ENCODE data around the gene SMAGP. TPM values are rescaled to one million over a fixed set of nuclear protein-coding genes. Genes with fewer than 3 reads are reported as not detected.

SMAGP gene
- total RNA-seq, 2 donors from 2014 or later = 2.3 to 3.8 TPM

DNA sequence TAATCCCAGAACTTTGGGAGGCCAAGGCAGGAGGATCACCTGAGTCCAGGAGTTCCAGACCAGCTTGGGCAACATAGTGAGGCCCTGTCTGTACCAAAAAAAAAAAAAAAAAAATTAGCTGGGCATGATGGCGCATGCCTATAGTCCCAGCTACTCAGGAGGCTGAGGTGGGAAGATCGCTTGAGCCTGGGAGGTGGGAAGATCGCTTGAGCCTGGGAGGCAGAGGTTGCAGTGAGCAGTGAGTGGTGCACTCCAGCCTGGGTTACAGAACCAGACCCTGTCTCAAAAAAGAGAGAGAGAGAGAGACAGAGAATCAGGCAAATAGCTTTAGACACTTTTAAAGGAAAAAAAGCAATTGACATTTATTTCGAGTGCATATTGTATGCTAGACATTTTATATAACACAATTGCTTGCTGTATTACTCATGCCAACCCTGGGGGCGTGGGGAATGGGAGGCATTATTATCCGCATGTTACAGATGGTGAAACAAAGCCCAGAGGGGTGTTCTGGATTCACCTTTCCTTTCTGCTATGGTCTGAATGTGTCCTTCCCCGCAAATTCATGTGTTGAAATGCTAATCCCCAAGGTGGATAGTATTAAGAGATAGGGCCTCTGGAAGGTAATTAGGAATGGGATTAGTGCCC is 62.1 kb downstream of the SMAGP start:
- Histone ChIP-seq H3K27me3 (no peaks in the 10 kb centered on the region), H3K36me3 (no peaks in the 10 kb centered on the region), H3K4me3 (no peak overlapping the region), H3K4me1 (no peaks in the 10 kb centered on the region), H3K9me3 (no peaks in the 10 kb centered on the region), H3K27ac (no peak overlapping the region)
- DNase-seq (ENCODE audit: low spot score) = no peak
- TF ChIP-seq, protein P1, sequence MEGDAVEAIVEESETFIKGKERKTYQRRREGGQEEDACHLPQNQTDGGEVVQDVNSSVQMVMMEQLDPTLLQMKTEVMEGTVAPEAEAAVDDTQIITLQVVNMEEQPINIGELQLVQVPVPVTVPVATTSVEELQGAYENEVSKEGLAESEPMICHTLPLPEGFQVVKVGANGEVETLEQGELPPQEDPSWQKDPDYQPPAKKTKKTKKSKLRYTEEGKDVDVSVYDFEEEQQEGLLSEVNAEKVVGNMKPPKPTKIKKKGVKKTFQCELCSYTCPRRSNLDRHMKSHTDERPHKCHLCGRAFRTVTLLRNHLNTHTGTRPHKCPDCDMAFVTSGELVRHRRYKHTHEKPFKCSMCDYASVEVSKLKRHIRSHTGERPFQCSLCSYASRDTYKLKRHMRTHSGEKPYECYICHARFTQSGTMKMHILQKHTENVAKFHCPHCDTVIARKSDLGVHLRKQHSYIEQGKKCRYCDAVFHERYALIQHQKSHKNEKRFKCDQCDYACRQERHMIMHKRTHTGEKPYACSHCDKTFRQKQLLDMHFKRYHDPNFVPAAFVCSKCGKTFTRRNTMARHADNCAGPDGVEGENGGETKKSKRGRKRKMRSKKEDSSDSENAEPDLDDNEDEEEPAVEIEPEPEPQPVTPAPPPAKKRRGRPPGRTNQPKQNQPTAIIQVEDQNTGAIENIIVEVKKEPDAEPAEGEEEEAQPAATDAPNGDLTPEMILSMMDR (IDR thresholded peaks at IDR 0.05) = no peak

DNA sequence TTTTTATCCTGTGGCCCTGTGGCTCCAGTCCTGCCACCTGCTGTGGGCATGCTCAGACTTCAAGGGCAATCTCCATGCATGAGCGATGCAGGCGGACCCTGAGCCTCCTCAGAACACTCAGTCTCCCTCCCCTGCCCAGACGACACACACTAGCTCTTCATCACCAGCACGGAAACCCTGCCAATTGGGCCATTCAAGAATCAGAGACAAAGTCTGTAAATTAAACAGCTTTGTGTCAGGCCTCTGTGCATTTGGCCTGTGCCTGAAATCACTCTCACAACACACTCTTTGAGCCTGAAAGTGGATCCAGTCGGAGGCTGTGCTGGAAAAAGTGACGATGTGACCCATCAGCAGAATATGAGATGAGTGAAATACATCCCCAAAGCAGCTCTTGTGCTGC is 64.9 kb downstream of the SMAGP start:
- no peak for DNase-seq (ENCODE audit: low spot score)
- H3K27me3 ChIP-seq = no peaks in the 10 kb centered on the region
- TF ChIP-seq, protein P1 (IDR thresholded peaks at IDR 0.05) = no peak
- no peaks in the 10 kb centered on the region for H3K36me3 ChIP-seq
- H3K4me3 ChIP-seq = no peak overlapping the region
- H3K4me1 ChIP-seq = no peaks in the 10 kb centered on the region
- H3K27ac ChIP-seq = no peak overlapping the region
- H3K9me3 ChIP-seq = no peaks in the 10 kb centered on the region

GRCh38 chr12:51202718-51203117 is 67.5 kb downstream of the SMAGP start:
- TF ChIP-seq, protein P1 (IDR thresholded peaks at IDR 0.05) = no peak
- Histone ChIP-seq H3K36me3 (no peaks in the 10 kb centered on the region), H3K27me3 (no peaks in the 10 kb centered on the region), H3K27ac (no peak overlapping the region), H3K4me3 (no peak overlapping the region), H3K4me1 (no peaks in the 10 kb centered on the region), H3K9me3 (no peaks in the 10 kb centered on the region)
- DNase-seq (ENCODE audit: low spot score) = no peak

DNA sequence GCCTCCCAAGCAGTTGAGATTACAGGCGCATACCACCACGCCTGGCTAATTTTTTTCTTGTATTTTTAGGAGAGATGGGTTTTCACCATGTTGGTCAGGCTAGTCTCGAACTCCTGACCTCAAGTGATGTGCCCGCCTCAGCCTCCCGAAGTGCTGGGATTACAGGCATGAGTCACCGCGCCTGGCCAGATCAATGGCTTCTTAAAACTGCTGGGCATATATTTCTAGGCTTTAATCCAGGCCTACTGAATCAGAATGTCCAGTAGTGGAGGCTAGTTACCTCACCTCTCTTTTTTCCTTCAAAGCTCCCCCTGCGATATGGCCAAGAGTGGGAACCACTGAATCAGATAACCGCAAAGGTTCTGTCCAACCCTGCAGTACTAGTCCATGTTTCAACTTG is 69.4 kb downstream of the SMAGP start:
- Histone ChIP-seq H3K27ac (no peak overlapping the region), H3K4me1 (peaks cover 0 to 5% of the 10 kb centered on the region in 2 donors), H3K36me3 (no peaks in the 10 kb centered on the region), H3K4me3 (no peak overlapping the region), H3K27me3 (no peaks in the 10 kb centered on the region), H3K9me3 (no peaks in the 10 kb centered on the region)
- no peak for DNase-seq (ENCODE audit: low spot score)
- TF ChIP-seq, protein P1 (IDR thresholded peaks at IDR 0.05) = no peak

DNA sequence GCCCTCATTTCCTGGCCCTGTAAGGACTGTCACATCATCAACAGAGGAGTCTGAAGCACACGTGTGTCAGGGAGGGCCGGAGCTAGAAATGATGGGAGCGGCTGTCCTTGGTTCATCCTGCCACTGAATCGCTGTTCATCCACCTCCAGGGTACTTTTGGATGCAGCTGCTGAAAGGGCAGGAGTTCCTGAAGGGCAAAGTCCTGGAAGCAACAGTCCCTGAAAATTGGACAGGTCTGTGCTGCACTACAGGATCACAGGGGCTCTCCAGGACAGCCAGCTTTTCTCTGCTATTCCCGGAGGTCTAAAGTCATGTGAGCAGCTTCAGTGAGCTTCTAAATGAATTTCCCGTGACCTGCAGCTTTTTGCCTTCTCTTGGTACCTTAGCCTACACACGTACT is 70.1 kb downstream of the SMAGP start:
- H3K9me3 ChIP-seq = no peaks in the 10 kb centered on the region
- DNase-seq (ENCODE audit: low spot score) = no peak
- no peaks in the 10 kb centered on the region for H3K27me3 ChIP-seq
- peaks cover 0 to 5% of the 10 kb centered on the region in 2 donors for H3K4me1 ChIP-seq
- no peaks in the 10 kb centered on the region for H3K36me3 ChIP-seq
- H3K4me3 ChIP-seq = no peak overlapping the region
- H3K27ac ChIP-seq = no peak overlapping the region
- TF ChIP-seq, protein P1 (IDR thresholded peaks at IDR 0.05) = no peak

- H3K27me3 ChIP-seq = no peaks in the 10 kb centered on the region
- H3K36me3 ChIP-seq = no peaks in the 10 kb centered on the region
- DNase-seq (ENCODE audit: low spot score) = no peak
- H3K27ac ChIP-seq = no peak overlapping the region
- H3K4me1 ChIP-seq = peaks cover 0 to 5% of the 10 kb centered on the region in 2 donors
- H3K4me3 ChIP-seq = no peak overlapping the region
- H3K9me3 ChIP-seq = no peaks in the 10 kb centered on the region
- TF ChIP-seq, protein P1 (IDR thresholded peaks at IDR 0.05) = no peak
These were observed 70.8 kb downstream of the SMAGP start for GRCh38 chr12:51199366-51199945.
